GM18870 (cell line): ENCODE measurements around the gene VIPR1.
"Not testable (repeated sequence)": the region's sequence is repeated elsewhere in the genome, so short reads cannot be mapped to it uniquely, and the experiment has no call there.

Experiments
- ATAC-seq: cut with Tn5 transposase; IDR thresholded peaks from one replicate; pipeline ENCODE4 v1.9.1; 2021; ENCODE audit warnings: moderate library complexity; ENCODE audit not compliant: unreplicated experiment

The VIPR1 gene

GRCh38 chr3:42530073-42530472, 27.6 kb downstream of the VIPR1 start:
- ATAC-seq, result no peak

DNA sequence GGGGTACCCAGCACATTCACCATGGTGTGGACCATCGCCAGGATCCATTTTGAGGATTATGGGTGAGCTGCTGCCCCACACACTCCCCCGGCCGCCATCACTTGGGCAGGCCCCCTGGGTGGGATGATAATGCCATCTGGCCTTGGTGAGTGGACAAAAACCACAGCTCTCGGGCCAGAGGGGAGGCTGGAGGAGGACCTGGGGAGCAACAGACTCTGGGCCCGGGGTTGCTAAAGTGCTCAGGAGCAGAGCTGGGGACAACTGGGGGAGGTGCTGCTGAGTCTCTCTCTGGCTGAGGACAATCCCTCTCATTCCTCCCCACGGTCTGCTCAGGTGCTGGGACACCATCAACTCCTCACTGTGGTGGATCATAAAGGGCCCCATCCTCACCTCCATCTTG, 29.0 kb downstream of the VIPR1 start:
- no peak for ATAC-seq

- no peak for ATAC-seq
These were observed 29.8 kb downstream of the VIPR1 start for GRCh38 chr3:42532229-42532628.

DNA sequence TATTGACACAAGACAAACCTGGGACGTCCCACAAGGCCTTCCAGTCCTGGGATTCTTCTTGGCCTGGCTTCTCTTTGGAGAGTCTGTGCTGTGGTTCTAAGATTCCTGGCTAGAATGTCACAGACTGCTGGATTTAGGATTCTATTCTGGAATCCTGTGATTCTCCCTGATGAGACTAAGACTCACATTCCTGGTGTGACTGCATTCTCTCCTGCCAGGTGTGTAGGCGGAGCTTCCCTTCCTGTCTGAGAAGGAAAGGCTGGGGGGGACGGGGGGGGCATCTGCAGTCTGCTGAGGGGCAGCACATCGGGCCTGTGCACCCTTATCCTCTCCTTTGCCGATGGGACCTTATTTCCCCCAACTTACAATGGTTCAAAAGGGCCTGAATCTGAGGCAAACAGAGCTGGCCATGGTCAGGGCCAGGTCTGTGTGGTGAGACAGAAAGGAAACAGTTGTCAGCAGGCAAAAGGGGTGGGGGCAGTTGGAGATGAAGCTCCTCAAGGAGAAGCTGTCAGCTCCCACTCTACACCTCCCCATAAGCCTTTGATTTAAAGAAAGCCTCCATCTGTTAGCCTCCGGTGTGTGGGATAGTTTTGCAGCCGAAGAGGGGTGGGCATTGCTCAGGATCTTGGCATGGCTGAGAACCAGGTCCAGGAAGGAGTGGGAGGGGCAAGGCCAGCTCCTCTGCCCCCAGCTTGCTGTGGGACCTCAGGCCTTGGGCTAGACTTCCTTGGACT, 30.9 kb downstream of the VIPR1 start:
- no peak for ATAC-seq

- no peak for ATAC-seq
These were observed 33.7 kb downstream of the VIPR1 start for GRCh38 chr3:42535981-42536784.

DNA sequence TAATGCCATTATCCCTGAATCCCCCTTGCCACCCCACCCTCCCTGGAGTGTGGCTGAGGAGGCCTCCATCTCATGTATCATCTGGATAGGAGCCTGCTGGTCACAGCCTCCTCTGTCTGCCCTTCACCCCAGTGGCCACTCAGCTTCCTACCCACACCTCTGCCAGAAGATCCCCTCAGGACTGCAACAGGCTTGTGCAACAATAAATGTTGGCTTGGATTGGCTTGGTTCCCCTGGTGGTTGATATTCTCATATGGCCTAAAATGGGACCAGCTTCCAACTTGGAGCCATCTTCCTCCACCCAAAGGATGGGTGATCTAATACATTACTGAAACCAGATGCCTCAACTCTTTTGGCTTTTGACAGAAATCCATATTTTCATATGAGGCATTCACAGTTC, 34.9 kb downstream of the VIPR1 start:
- ATAC-seq, result no peak

DNA sequence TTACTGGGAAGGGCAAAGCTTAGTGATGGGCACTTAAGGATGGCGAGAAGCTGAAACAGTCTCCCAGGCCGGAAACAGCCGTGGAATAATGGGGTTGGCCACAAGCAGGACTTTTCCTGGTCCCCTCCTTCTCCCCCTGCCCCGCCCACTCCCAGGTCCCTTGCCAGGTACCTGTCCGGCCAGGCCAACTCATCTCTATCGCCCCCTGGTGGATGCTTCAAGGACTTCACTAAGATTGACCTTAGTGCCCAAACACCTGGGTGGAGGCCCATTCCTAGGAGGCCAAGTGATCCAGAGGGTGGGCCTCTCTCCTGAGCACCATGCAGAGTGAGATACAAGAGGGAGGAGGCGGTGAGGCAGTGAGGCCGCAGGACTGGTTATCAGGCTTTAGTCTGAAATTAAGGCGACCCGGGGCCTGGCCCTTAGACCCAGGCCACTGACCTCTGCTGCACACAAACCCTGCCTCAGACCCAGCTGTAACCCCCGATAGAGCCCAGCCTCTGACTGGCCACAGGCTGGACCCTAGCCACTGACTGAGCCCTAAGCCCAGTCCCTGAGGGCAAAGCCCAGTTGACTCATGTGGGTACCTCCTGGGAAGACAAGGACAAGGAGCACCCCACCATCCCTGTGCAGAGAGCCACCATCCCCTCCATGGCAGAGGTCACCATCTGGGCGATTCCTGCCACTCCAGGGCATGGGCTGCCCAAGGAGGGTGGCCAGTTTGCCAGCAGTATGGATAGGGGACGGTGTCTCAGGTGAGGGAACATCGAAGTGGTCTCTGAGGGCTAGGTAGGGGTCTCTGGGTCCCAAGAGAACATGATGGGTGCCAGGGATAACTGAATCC, 37.6 kb downstream of the VIPR1 start:
- ATAC-seq, result no peak

- ATAC-seq, result no peak
These were observed 38.6 kb downstream of the VIPR1 start for GRCh38 chr3:42541079-42541478.

DNA sequence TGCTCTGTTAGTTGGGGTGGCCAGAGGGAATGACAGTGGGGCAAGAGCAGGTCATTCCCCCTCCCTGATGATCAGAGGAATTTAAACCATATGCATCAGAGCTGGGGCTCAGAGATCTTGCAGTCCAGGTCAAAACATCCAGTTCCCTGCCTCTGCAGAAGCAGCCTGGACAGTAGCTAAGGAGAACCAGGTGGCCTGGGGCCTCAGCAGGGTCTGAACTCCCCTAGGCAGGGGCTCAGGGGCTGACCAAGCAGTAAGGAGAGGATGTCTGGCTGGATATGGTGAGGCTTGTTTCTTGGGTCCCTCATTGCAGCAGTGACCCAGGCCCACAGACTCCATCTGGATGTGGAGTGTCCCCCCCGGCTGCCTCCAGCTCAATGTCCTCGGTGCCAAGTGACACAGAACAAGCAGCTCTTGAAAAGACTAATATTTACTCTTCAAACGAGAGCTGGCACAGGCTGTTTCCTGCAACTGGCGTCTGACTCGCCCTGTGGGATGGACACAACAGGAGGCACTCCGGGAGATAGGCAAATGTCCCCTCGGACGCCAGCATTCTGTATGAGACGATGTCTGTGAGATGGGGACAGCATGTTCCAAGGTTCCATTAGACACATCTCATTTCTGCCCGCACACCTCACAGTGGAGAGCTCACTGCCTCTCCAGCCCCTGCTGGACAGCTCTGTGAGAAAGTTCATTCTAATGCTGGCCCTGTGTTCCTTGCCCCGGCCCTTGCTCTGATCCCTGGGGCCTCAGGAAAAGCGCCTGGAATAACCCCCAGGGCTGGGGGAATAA, 42.2 kb downstream of the VIPR1 start:
- ATAC-seq, result no peak

DNA sequence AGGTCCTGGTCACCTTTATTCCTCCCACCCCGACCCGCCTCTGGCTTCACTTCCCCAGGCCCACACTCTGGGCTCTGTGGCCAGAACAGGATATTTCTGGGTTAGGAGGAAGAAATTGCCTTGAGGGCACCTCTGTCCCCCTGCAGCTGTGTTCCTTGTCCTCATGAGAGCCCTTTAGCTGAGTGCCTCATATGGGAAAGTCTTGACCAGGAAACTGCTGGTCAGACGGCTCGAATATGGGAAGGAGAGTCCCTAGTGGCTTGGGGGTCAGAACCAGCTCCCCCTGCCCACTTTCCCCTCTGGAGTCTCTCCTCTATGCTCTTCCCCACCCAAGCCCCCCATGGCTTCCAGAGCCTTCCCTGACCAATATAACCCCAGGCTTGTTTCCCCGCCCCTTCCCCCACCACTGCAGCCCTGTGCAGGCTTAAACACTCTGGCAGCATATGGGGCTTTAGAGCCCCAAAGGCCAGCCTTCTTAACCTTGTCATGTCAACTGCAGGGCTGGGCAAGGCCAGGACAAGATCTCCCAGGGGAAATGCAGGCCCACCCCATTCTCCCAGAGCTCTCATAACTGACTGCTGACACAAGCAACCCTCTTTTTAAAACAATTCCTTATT, 42.9 kb downstream of the VIPR1 start:
- ATAC-seq, result no peak

DNA sequence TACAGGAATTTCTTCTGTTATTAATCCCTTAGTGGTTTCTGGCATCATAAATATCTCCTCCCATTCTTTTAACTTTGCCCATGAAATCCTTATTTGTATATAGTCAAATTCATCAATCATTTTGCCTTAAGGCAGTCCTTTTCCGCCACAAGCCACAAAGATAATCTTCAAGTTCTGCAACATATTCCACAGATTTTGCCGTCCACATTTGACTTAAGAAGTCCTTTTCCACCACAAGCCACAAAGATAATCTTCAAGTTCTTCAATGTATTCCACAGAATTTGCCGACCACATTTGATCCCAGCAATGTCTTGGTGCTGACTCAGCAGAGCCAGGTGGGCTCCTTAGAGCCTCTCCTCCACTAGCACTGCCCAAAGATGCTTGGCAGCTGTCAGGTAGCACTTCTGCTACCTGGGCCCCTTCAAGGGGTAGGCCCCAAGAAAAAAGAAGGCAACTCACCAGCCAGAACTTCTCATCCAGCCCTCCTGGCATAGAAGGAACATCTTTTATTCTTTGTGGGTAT, 44.3 kb downstream of the VIPR1 start:
- no peak for ATAC-seq

DNA sequence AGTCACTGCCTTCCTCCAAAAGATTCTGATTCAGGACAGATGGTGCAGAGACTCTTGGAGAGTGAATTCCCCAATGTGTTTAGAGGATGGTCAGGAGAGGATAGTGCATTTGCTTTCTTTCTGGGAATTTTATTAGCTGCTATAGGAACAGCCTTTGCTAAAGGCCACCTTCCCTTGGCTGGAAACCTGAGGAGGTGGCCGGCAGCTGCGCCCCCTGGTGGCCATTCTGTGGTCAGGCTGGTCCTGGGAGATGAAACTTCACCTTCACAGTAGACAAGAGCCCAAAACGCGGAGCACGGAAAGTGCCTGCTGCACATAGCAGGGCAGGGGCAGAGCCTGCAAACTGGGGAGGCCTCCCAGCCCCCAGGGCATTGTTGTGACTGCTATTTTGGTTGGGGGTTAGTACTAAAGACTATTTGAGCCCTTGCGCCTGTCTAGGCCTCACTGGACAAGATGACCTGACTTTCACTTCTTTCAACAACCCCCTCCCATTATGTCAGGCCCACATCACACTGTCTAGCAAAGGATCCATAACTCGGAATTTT, 45.0 kb downstream of the VIPR1 start:
- no peak for ATAC-seq

DNA sequence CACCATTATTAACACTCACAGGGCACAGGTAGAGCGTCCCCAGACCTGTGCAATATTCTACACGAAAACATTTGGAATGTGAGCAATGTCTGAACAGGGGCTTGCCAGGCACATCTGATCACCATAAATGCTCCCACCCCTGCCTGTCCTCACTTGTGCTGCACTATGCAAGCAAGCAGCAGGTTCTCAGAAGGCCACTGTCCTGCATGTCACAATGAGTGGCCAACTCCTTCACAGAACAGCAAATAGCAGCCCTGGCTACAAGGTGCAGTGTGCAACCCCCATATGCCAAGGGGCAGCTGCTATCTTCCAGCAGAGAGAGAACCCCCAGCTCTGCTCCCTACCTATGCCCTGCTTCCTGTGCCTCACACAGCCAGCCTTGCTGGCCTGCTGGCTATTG, 46.7 kb downstream of the VIPR1 start:
- ATAC-seq, result no peak

- no peak for ATAC-seq
These were observed 47.8 kb downstream of the VIPR1 start for GRCh38 chr3:42550250-42550649.

GRCh38 chr3:42552830-42553229, 50.4 kb downstream of the VIPR1 start:
- no peak for ATAC-seq

- ATAC-seq, result no peak
These were observed 53.7 kb downstream of the VIPR1 start for GRCh38 chr3:42556089-42556632.

GRCh38 chr3:42556817-42557216, 54.4 kb downstream of the VIPR1 start:
- ATAC-seq, result not testable (repeated sequence)

- no peak for ATAC-seq
These were observed 55.4 kb downstream of the VIPR1 start for GRCh38 chr3:42557854-42558253.
